Measurements from ENCODE around the gene RASGRP2. TPM values are rescaled to one million over a fixed set of nuclear protein-coding genes. Genes with fewer than 3 reads are reported as not detected.
"Not testable (repeated sequence)": the region's sequence is repeated elsewhere in the genome, so short reads cannot be mapped to it uniquely, and the experiment has no call there.

The RASGRP2 gene
- total and polyA plus RNA-seq, 10 donors: 148 to 283 (median 213) TPM

DNA sequence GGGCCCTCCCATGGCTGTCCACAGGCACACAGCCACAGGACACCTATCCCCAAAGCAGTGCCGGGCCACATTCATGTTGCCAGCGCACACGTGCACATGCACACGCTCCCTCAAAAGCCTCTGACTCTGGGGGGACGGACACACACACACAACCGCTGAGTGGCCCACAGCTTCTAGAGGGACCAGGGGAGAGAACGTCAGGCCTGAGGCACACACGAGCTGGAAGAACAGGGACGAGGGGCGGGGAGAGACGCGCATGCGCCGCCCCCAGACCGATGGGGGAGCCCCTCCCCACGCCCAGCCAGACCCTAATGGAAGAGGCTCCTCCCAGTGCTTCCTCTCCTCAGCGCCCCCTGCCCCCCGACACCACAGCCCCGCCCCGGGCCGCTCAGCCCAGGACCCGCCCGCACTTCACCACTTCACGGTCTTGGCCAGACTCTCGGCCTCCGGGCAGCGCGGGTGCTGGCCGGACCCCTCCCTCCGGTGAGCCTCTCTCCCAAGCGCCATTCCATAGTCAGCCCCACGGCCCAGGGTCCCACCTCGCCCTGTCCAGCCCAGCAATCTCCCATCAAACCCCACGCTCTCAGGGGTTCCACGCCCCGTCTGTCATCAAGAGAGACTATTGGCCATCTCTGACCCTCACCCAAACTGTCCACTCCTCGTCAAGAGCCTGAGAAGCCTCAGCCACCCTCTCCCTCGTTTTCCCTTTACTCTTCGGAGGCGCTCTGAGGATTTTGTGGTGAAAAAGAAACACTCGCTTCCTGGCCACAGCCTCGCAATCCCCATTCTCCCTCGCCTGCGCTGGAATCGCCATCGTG, 32.6 kb downstream of the RASGRP2 start:
- no peak overlapping the region for H3K27ac ChIP-seq
- intact Hi-C loops (cut with DNase I; ENCODE audit: low total_unique reads): no loop called here
- H3K4me3 ChIP-seq: no peak overlapping the region
- 18 to 24% (median 19%) methylated on average over 31 to 46 of the region's 46 CpGs for WGBS, 5 donors
- TF ChIP-seq, protein P1, sequence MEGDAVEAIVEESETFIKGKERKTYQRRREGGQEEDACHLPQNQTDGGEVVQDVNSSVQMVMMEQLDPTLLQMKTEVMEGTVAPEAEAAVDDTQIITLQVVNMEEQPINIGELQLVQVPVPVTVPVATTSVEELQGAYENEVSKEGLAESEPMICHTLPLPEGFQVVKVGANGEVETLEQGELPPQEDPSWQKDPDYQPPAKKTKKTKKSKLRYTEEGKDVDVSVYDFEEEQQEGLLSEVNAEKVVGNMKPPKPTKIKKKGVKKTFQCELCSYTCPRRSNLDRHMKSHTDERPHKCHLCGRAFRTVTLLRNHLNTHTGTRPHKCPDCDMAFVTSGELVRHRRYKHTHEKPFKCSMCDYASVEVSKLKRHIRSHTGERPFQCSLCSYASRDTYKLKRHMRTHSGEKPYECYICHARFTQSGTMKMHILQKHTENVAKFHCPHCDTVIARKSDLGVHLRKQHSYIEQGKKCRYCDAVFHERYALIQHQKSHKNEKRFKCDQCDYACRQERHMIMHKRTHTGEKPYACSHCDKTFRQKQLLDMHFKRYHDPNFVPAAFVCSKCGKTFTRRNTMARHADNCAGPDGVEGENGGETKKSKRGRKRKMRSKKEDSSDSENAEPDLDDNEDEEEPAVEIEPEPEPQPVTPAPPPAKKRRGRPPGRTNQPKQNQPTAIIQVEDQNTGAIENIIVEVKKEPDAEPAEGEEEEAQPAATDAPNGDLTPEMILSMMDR (IDR thresholded peaks at IDR 0.05 in 8 of 11, conservative IDR thresholded peaks at IDR 0.05 in 3 of 11): no peak
- TF ChIP-seq POLR2A (IDR thresholded peaks at IDR 0.05) (no peak), POLR2AphosphoS5 (IDR thresholded peaks at IDR 0.05) (no peak)
- H3K36me3 ChIP-seq: no peaks in the 10 kb centered on the region
- no peaks in the 10 kb centered on the region for H3K9me3 ChIP-seq
- H3K4me1 ChIP-seq: peaks cover 3 to 37% (median 22%) of the 10 kb centered on the region in 6 donors
- peaks cover 4 to 98% (median 73%) of the 10 kb centered on the region in 7 donors for H3K27me3 ChIP-seq (replicated peaks in 1 of 7)
- DNase-seq: no peak

DNA sequence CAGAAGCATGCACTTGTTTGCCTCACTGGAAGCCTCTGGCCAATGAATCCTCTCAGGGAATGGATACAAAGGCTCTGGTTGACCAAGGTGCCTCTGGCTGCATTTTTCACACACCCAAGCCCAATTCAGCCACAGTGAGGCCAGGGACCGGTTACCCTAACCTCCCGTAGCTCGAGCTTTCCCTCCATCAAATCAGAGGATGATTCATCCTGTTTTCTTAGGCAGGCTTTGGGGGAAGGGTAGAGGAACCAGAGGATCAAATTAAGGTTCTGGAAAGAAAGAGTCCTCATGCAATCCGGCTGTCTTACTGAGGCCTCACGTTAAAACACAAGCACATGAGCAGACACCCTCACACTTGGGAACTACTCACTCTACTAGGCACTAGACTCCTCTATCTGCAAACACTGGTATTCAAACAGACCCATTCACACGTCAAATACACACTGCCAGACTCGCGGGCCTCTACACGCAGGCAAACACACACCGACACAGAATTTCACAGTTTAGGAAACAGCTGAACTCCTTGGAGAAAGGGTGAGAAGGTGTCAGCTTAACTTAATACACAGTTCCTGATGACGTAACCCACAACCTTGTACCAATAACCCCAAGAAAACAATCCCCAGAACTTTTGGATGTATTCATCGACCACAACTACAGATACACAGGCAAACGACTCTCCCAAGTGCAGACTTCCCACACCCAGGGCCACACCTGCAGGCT, 33.4 kb downstream of the RASGRP2 start:
- no peak for DNase-seq
- no peak overlapping the region for H3K27ac ChIP-seq
- no peak overlapping the region for H3K4me3 ChIP-seq
- 50 to 63% (median 52%) methylated on average over 12 to 13 of the region's 13 CpGs for WGBS, 5 donors
- intact Hi-C loops (cut with DNase I; ENCODE audit: low total_unique reads): no loop called here
- H3K36me3 ChIP-seq: no peaks in the 10 kb centered on the region
- no peaks in the 10 kb centered on the region for H3K9me3 ChIP-seq
- peaks cover 4 to 91% (median 66%) of the 10 kb centered on the region in 7 donors for H3K27me3 ChIP-seq (replicated peaks in 1 of 7)
- peaks cover 3 to 37% (median 22%) of the 10 kb centered on the region in 6 donors for H3K4me1 ChIP-seq
- TF ChIP-seq, protein P1 (IDR thresholded peaks at IDR 0.05 in 8 of 11, conservative IDR thresholded peaks at IDR 0.05 in 3 of 11): no peak
- TF ChIP-seq POLR2A (IDR thresholded peaks at IDR 0.05): no peak
- no peak for TF ChIP-seq POLR2AphosphoS5 (IDR thresholded peaks at IDR 0.05)

DNA sequence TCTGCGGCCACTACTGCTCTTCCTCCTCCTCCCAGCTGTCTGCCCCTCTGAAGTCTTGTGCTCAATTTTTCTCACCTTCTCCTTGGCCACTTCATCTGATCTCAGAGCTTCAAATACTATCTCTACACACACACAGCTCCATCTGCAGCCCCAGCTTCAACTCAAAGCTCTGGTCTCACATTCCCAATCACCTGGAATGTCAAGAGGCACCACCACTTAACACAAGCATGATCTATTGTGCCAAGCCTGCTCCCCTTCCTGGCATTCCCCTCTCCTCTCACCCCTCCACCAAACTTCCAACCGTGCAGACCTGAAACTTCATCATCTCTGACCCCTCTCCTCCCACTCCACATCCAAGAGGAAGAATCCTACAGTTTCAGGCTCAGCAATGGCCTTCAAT, 38.4 kb downstream of the RASGRP2 start:
- no peak overlapping the region for H3K4me3 ChIP-seq
- no peak for DNase-seq
- H3K27me3 ChIP-seq (replicated peaks in 1 of 7): peaks cover 0 to 69% (median 17%) of the 10 kb centered on the region in 7 donors
- no peaks in the 10 kb centered on the region for H3K36me3 ChIP-seq
- H3K27ac ChIP-seq: no peak overlapping the region
- no peak for TF ChIP-seq POLR2AphosphoS5 (IDR thresholded peaks at IDR 0.05)
- TF ChIP-seq, protein P1 (IDR thresholded peaks at IDR 0.05 in 8 of 11, conservative IDR thresholded peaks at IDR 0.05 in 3 of 11): no peak
- TF ChIP-seq POLR2A (IDR thresholded peaks at IDR 0.05): no peak
- intact Hi-C loops (cut with DNase I; ENCODE audit: low total_unique reads): no loop called here
- no peaks in the 10 kb centered on the region for H3K4me1 ChIP-seq
- WGBS, 5 donors: 34 to 78% (median 68%) methylated on average over 2 of the region's 2 CpGs
- H3K9me3 ChIP-seq: no peaks in the 10 kb centered on the region

DNA sequence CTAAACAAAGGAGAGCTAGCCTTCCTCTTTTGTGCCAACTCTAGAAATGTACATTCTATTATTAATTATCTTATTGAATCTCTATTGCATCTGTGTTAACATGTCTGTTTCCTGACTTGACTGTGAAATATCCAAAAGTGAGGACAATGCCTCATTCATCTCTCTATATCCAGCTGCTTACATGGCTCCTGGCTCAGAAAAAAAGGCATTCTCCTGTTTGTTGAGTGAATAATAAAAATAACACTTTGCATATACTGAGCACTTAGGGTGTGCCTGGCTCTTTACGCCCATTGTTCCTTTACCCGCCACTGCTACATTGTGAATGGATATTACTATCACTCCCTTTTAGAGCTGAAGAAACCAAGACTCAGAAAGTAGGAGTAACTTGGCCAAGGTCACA, 40.9 kb downstream of the RASGRP2 start:
- no peak for DNase-seq
- no peaks in the 10 kb centered on the region for H3K4me1 ChIP-seq
- intact Hi-C loops (cut with DNase I; ENCODE audit: low total_unique reads): no loop called here
- WGBS, 5 donors: 88 to 95% (median 92%) methylated on average over 2 of the region's 2 CpGs
- peaks cover 0 to 44% (median 2%) of the 10 kb centered on the region in 7 donors for H3K27me3 ChIP-seq (replicated peaks in 1 of 7)
- H3K4me3 ChIP-seq: no peak overlapping the region
- no peak overlapping the region for H3K27ac ChIP-seq
- H3K36me3 ChIP-seq: no peaks in the 10 kb centered on the region
- no peak for TF ChIP-seq POLR2A (IDR thresholded peaks at IDR 0.05)
- TF ChIP-seq, protein P1 (IDR thresholded peaks at IDR 0.05 in 8 of 11, conservative IDR thresholded peaks at IDR 0.05 in 3 of 11): no peak
- no peak for TF ChIP-seq POLR2AphosphoS5 (IDR thresholded peaks at IDR 0.05)
- H3K9me3 ChIP-seq: no peaks in the 10 kb centered on the region

DNA sequence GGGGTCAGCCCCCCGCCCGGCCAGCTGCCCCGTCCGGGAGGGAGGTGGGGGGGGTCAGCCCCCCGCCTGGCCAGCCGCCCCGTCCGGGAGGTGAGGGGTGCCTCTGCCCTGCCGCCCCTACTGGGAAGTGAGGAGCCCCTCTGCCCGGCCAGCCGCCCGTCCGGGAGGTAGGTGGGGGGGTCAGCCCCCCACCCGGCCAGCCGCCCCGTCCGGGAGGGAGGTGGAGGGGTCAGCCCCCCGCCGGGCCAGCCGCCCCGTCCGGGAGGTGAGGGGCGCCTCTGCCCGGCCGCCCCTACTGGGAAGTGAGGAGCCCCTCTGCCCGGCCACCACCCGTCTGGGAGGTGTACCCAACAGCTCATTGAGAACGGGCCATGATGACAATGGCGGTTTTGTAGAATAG, 42.0 kb downstream of the RASGRP2 start:
- DNase-seq; H3K4me3 ChIP-seq; intact Hi-C loops (cut with DNase I; ENCODE audit: low total_unique reads); H3K36me3 ChIP-seq; H3K4me1 ChIP-seq; H3K27ac ChIP-seq; H3K9me3 ChIP-seq: not testable (repeated sequence)
- WGBS, 5 donors: 87 to 96% (median 90%) methylated on average over 8 to 26 of the region's 29 CpGs
- H3K27me3 ChIP-seq (replicated peaks in 1 of 7): peaks cover 0 to 35% (median 0%) of the 10 kb centered on the region in 7 donors

Data from spleen (tissue), 11 donors.